Measurements from ENCODE around the gene CACNA2D4. TPM values are rescaled to one million over a fixed set of nuclear protein-coding genes. Genes with fewer than 3 reads are reported as not detected.

CACNA2D4 gene
- total and polyA plus RNA-seq, 8 donors = 0.60 to 3.1 (median 2.0) TPM

GRCh38 chr12:1836241-1836803, 82.1 kb downstream of the CACNA2D4 start:
- no peaks in the 10 kb centered on the region for H3K4me1 ChIP-seq
- H3K27ac ChIP-seq = no peak overlapping the region
- no peaks in the 10 kb centered on the region for H3K9me3 ChIP-seq
- no peak for FAIRE-seq
- H3K27me3 ChIP-seq = no peaks in the 10 kb centered on the region
- H3K4me3 ChIP-seq = no peak overlapping the region
- peak in 1 of 6 donors; percentile 42 for DNase-seq
- TF ChIP-seq CTCF (IDR thresholded peaks at IDR 0.05) = no peak
- 60 to 73% methylated on average over 7 of the region's 7 CpGs for WGBS, 2 donors
- intact Hi-C loops (cut with DNase I) = no loop called here
- H3K36me3 ChIP-seq = no peaks in the 10 kb centered on the region
- ATAC-seq = no peak

GRCh38 chr12:1835211-1836131, 83.0 kb downstream of the CACNA2D4 start:
- H3K27ac ChIP-seq = no peak overlapping the region
- TF ChIP-seq CTCF (IDR thresholded peaks at IDR 0.05) = no peak
- H3K36me3 ChIP-seq = no peaks in the 10 kb centered on the region
- ATAC-seq (no peak), FAIRE-seq (no peak), DNase-seq (peak in 2 of 6 donors; percentile 21 to 28)
- WGBS, 2 donors = 66 to 70% methylated on average over 22 of the region's 22 CpGs
- H3K4me1 ChIP-seq = peaks cover 0 to 5% (median 0%) of the 10 kb centered on the region in 3 donors
- H3K27me3 ChIP-seq = no peaks in the 10 kb centered on the region
- intact Hi-C loops (cut with DNase I) = no loop called here
- no peaks in the 10 kb centered on the region for H3K9me3 ChIP-seq
- H3K4me3 ChIP-seq = no peak overlapping the region

GRCh38 chr12:1834186-1834925, 84.1 kb downstream of the CACNA2D4 start:
- Histone ChIP-seq H3K27me3 (no peaks in the 10 kb centered on the region), H3K27ac (no peak overlapping the region), H3K4me3 (no peak overlapping the region), H3K4me1 (peaks cover 0 to 6% (median 0%) of the 10 kb centered on the region in 3 donors), H3K9me3 (no peaks in the 10 kb centered on the region), H3K36me3 (no peaks in the 10 kb centered on the region)
- ATAC-seq (no peak), FAIRE-seq (no peak), DNase-seq (peak in 2 of 6 donors; percentile 37 to 46)
- 66 to 74% methylated on average over 34 of the region's 34 CpGs for WGBS, 2 donors
- intact Hi-C loops (cut with DNase I) = no loop called here
- no peak for TF ChIP-seq CTCF (IDR thresholded peaks at IDR 0.05)

GRCh38 chr12:1833596-1834028, 84.8 kb downstream of the CACNA2D4 start:
- WGBS, 2 donors = 63 to 68% methylated on average over 10 of the region's 10 CpGs
- Histone ChIP-seq H3K27me3 (no peaks in the 10 kb centered on the region), H3K4me3 (no peak overlapping the region), H3K4me1 (peaks cover 0 to 6% (median 0%) of the 10 kb centered on the region in 3 donors), H3K36me3 (no peaks in the 10 kb centered on the region), H3K27ac (no peak overlapping the region), H3K9me3 (no peaks in the 10 kb centered on the region)
- DNase-seq (peak in 2 of 6 donors; percentile 27), ATAC-seq (no peak), FAIRE-seq (no peak)
- no peak for TF ChIP-seq CTCF (IDR thresholded peaks at IDR 0.05)
- intact Hi-C loops (cut with DNase I) = no loop called here
